ENCODE results near the gene FAM20B.

- TF ChIP-seq CTCF (IDR thresholded peaks at IDR 0.05): no peak
- no peak for TF ChIP-seq POLR2A (IDR thresholded peaks at IDR 0.05)
Observed at GRCh38 chr1:179094818-179095217, 69.1 kb downstream of the FAM20B start.

Data from lower leg skin (tissue), 3 donors.